ENCODE results near the gene SMURF1. TPM values are rescaled to one million over a fixed set of nuclear protein-coding genes. Genes with fewer than 3 reads are reported as not detected.
"Not testable (repeated sequence)": the region's sequence is repeated elsewhere in the genome, so short reads cannot be mapped to it uniquely, and the experiment has no call there.

Gene SMURF1
- total RNA-seq, 1 donor from 2014 or later, result 35.0 TPM

DNA sequence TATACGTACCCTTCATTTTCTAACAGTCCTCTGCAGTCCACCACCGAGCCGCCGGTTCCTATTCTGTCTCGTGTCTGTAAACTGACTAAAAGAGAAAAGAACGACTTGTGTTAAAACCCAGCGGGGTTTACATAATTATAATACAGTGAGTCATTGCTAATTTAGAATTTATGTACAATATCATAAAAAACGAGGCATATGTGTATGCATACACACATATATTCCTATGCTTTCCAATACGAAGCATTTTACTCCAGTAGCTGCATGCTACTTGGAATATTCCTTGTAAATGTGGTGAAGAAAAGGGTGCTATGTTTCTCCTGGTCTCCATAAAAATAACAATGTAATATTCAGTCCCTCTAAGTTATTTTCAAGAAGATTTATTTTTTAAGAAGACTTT lies 89.1 kb downstream of the SMURF1 start:
- Histone ChIP-seq H3K27me3 (no peaks in the 10 kb centered on the region), H3K27ac (no peak overlapping the region), H3K4me3 (no peak overlapping the region), H3K9me3 (no peaks in the 10 kb centered on the region), H3K4me1 (no peaks in the 10 kb centered on the region), H3K36me3 (peaks cover 90% of the 10 kb centered on the region)
- intact Hi-C loops (cut with DNase I), result no loop called here
- DNase-seq (no peak), ATAC-seq (no peak)
- TF ChIP-seq, protein P1, sequence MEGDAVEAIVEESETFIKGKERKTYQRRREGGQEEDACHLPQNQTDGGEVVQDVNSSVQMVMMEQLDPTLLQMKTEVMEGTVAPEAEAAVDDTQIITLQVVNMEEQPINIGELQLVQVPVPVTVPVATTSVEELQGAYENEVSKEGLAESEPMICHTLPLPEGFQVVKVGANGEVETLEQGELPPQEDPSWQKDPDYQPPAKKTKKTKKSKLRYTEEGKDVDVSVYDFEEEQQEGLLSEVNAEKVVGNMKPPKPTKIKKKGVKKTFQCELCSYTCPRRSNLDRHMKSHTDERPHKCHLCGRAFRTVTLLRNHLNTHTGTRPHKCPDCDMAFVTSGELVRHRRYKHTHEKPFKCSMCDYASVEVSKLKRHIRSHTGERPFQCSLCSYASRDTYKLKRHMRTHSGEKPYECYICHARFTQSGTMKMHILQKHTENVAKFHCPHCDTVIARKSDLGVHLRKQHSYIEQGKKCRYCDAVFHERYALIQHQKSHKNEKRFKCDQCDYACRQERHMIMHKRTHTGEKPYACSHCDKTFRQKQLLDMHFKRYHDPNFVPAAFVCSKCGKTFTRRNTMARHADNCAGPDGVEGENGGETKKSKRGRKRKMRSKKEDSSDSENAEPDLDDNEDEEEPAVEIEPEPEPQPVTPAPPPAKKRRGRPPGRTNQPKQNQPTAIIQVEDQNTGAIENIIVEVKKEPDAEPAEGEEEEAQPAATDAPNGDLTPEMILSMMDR (IDR thresholded peaks at IDR 0.05), result no peak

DNA sequence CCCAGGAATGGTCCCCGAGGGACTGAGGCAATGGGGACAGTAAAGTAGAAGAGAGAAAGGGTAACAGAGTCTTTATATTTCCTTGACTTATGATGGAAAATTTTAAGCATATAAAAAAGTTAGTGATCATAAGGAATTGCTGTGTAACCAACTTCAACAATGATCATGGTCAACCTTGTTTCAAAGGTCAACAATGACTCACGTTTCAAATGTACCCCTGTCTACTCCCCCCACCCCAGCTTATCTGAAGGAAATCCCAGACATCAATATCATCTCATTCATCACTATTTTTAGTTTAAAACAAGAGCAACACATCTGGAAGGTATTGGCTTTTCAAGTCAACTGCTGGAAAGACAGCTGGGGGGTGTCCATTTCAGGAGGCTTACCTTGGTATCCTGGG lies 92.9 kb downstream of the SMURF1 start:
- ATAC-seq (no peak), DNase-seq (no peak)
- H3K27me3 ChIP-seq, result no peaks in the 10 kb centered on the region
- no peak overlapping the region for H3K27ac ChIP-seq
- no peak overlapping the region for H3K4me3 ChIP-seq
- no peaks in the 10 kb centered on the region for H3K4me1 ChIP-seq
- peaks cover 100% of the 10 kb centered on the region for H3K36me3 ChIP-seq
- no peaks in the 10 kb centered on the region for H3K9me3 ChIP-seq
- TF ChIP-seq, protein P1 (IDR thresholded peaks at IDR 0.05), result no peak
- intact Hi-C loops (cut with DNase I), result no loop called here

DNA sequence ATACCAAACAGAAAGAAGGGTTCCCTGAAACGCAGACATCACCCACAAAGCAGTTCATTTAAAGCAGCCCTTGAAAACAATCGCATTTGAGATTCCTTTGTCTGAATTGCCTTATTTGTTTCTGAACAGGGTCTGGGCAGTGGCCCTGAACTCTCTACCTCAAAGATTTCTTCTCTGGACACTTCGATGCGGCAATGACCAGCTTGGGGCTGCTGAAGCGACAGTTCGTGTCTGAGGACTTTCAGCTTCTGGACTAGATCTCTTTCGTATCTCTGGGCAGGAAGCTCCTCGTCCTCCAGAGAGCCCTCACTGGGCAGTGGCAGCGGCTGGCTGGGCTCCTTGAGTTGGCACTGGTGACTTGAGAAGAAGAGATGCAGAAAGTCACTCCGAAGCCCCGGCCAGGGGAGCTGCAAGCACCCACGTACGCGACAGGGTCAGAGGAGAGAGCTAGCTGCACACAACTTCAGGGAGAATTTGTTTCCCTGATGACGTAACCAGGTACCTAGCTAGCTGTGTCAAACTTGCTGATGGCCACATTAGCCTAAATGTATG lies 96.3 kb downstream of the SMURF1 start:
- Histone ChIP-seq H3K4me1 (no peaks in the 10 kb centered on the region), H3K9me3 (no peaks in the 10 kb centered on the region), H3K36me3 (peaks cover 99% of the 10 kb centered on the region), H3K4me3 (no peak overlapping the region), H3K27ac (no peak overlapping the region), H3K27me3 (no peaks in the 10 kb centered on the region)
- ATAC-seq (no peak), DNase-seq (no peak)
- intact Hi-C loops (cut with DNase I), result no loop called here
- TF ChIP-seq, protein P1 (IDR thresholded peaks at IDR 0.05), result no peak

DNA sequence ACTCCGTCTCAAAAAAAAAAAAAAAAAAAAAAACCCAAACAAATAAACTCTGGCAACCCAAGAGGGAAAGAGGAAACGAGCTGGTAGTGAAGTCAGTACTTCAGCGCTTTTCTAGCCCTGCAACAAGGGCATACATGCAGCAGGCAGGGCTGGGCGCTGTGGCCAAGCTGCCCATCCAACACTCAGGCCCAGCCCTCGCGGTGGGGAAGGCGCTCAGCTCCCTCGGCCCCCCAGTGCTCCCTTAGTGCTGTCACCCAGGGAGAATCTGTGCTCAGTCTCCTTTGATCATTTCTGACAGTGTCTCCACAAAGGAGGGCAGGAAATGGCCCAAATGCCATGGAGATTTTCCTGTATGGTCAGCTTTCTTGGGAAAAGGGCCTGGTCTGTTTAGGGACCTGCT lies 97.2 kb downstream of the SMURF1 start:
- DNase-seq (no peak), ATAC-seq (peak; percentile 16)
- Histone ChIP-seq H3K4me3 (no peak overlapping the region), H3K9me3 (no peaks in the 10 kb centered on the region), H3K27me3 (no peaks in the 10 kb centered on the region), H3K36me3 (peaks cover 99% of the 10 kb centered on the region), H3K4me1 (no peaks in the 10 kb centered on the region), H3K27ac (no peak overlapping the region)
- TF ChIP-seq, protein P1 (IDR thresholded peaks at IDR 0.05), result no peak
- intact Hi-C loops (cut with DNase I), result no loop called here

DNA sequence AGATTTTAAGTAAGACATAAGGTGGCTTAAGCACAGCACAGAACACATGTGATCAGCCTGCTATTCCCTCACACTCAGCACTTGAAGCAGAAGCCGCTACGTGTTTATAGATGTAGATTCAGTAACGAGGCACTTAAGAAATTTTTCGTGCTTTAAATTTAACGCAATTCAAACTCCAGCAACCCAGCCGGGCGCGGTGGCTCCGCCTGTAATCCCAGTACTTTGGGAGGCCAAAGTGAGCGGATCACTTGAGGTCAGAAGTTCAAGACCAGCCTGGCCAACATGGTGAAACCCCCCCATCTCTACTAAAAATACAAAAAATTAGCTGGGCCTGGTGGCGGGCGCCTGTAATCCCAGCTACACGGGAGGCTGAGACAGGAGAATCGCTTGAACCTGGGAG lies 97.6 kb downstream of the SMURF1 start:
- H3K4me3 ChIP-seq; H3K4me1 ChIP-seq; DNase-seq; H3K27ac ChIP-seq; H3K9me3 ChIP-seq; intact Hi-C loops (cut with DNase I); ATAC-seq; H3K27me3 ChIP-seq: not testable (repeated sequence)
- peaks cover 99% of the 10 kb centered on the region for H3K36me3 ChIP-seq

DNA sequence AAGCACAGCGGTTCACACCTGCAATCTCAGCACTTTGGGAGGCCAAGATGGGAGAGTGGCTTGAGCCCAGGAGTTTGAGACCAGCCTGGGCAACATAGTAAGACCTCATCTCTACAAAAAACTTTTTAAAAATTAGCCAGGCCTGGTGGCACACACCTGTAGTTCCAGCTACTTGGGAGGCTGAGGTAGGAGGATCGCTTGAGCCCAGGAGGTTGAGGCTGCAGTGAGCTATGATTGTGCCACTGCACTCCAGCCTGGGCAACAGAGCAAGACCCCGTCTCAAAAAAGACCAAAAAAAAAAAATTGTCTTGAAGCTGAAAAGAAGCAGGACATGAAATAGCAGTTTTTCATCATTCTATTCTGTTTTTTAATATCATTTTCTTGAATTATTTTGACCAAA lies 99.0 kb downstream of the SMURF1 start:
- not testable (repeated sequence) for H3K27me3 ChIP-seq, ATAC-seq, H3K4me3 ChIP-seq, H3K4me1 ChIP-seq, H3K27ac ChIP-seq, H3K9me3 ChIP-seq, DNase-seq
- intact Hi-C loops (cut with DNase I), result loop anchor here (5.0 kb wide), 1 partner anchor 267 kb away; no protein-coding TSS in a partner anchor
- peaks cover 99% of the 10 kb centered on the region for H3K36me3 ChIP-seq

DNA sequence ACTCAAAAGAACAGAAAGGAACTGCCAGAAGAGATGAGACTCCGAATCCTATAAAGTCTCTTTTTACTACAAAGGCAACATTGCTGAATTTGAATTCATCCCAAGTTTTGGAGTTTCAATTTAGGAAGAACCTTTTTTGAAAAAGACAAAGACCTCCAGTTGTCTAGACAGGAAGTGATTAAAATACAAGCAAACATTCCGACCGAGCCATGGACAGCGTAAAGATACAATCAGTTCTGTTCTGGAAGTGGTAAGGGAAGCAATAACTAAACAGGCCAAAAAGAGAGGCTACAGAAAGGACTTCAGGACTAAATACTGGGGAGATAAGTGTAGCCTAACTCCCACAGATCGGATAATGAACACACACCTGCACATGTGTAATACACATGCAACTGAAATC lies 101.0 kb downstream of the SMURF1 start:
- H3K4me1 ChIP-seq, result peaks cover 5% of the 10 kb centered on the region
- no peak overlapping the region for H3K27ac ChIP-seq
- DNase-seq (no peak), ATAC-seq (no peak)
- no peak overlapping the region for H3K4me3 ChIP-seq
- no peaks in the 10 kb centered on the region for H3K27me3 ChIP-seq
- intact Hi-C loops (cut with DNase I), result loop anchor here (5.0 kb wide), 1 partner anchor 269 kb away; no protein-coding TSS in a partner anchor
- H3K9me3 ChIP-seq, result no peaks in the 10 kb centered on the region
- TF ChIP-seq, protein P1 (IDR thresholded peaks at IDR 0.05), result no peak
- peaks cover 99% of the 10 kb centered on the region for H3K36me3 ChIP-seq
